HG03159 (cell line): ENCODE results near the gene GOLT1A.

Experiments
- ATAC-seq: cut with Tn5 transposase; IDR thresholded peaks from one replicate; pipeline ENCODE4 v1.9.1; 2021; ENCODE audit warnings: mild to moderate bottlenecking, moderate library complexity; ENCODE audit not compliant: unreplicated experiment

GOLT1A gene

GRCh38 chr1:204219971-204220616 lies 6.3 kb upstream of the GOLT1A start:
- no peak for ATAC-seq

- no peak for ATAC-seq
Measured at GRCh38 chr1:204218552-204218951, 4.8 kb upstream of the GOLT1A start.

- no peak for ATAC-seq
Measured at GRCh38 chr1:204217648-204218000, 3.8 kb upstream of the GOLT1A start.

- ATAC-seq: no peak
Measured at GRCh38 chr1:204216880-204217647, 3.3 kb upstream of the GOLT1A start.

GRCh38 chr1:204216236-204216635 lies 2.4 kb upstream of the GOLT1A start:
- no peak for ATAC-seq

GRCh38 chr1:204212715-204213114 lies 1.1 kb downstream of the GOLT1A start:
- ATAC-seq: no peak

- ATAC-seq: no peak
Measured at GRCh38 chr1:204211046-204211445, 2.7 kb downstream of the GOLT1A start.

- ATAC-seq: no peak
Measured at GRCh38 chr1:204207136-204207616, 6.6 kb downstream of the GOLT1A start.

GRCh38 chr1:204206121-204206520 lies 7.7 kb downstream of the GOLT1A start:
- ATAC-seq: no peak

GRCh38 chr1:204205486-204205885 lies 8.3 kb downstream of the GOLT1A start:
- no peak for ATAC-seq

GRCh38 chr1:204204944-204205343 lies 8.8 kb downstream of the GOLT1A start:
- no peak for ATAC-seq

GRCh38 chr1:204203206-204203767 lies 10.5 kb downstream of the GOLT1A start:
- ATAC-seq: no peak

GRCh38 chr1:204202481-204202880 lies 11.3 kb downstream of the GOLT1A start:
- no peak for ATAC-seq

- ATAC-seq: no peak
Measured at GRCh38 chr1:204201348-204202040, 12.3 kb downstream of the GOLT1A start.

GRCh38 chr1:204199579-204199978 lies 14.2 kb downstream of the GOLT1A start:
- no peak for ATAC-seq

- no peak for ATAC-seq
Measured at GRCh38 chr1:204198348-204199340, 15.1 kb downstream of the GOLT1A start.

GRCh38 chr1:204197068-204197467 lies 16.7 kb downstream of the GOLT1A start:
- ATAC-seq: no peak

- no peak for ATAC-seq
Measured at GRCh38 chr1:204196068-204196795, 17.6 kb downstream of the GOLT1A start, which contains the start of gene KISS1. Gene KISS1, minus strand, starts transcription at chr1:204196491. Its CDS starts 3,615 bp downstream, at chr1:204192876.

GRCh38 chr1:204194771-204195170 lies 19.0 kb downstream of the GOLT1A start:
- no peak for ATAC-seq

GRCh38 chr1:204194080-204194479 lies 19.7 kb downstream of the GOLT1A start:
- no peak for ATAC-seq
